HG03575 (cell line): Measurements from ENCODE around the gene MAGI1.
"Not testable (repeated sequence)": the region's sequence is repeated elsewhere in the genome, so short reads cannot be mapped to it uniquely, and the experiment has no call there.

ENCODE experiments used
- ATAC-seq: cut with Tn5 transposase; IDR thresholded peaks from one replicate; pipeline ENCODE4 v1.9.1; 2021; ENCODE audit not compliant: unreplicated experiment, insufficient number of reproducible peaks, low FRiP score; ENCODE audit errors: extremely low read depth

The MAGI1 gene

GRCh38 chr3:65896321-65896720 is 142.4 kb downstream of the MAGI1 start:
- ATAC-seq: no peak

GRCh38 chr3:65894679-65895453 is 143.9 kb downstream of the MAGI1 start:
- no peak for ATAC-seq

- no peak for ATAC-seq
Observed at GRCh38 chr3:65894126-65894525, 144.6 kb downstream of the MAGI1 start.

- ATAC-seq: no peak
Observed at GRCh38 chr3:65893631-65894030, 145.1 kb downstream of the MAGI1 start.

GRCh38 chr3:65891477-65891876 is 147.2 kb downstream of the MAGI1 start:
- ATAC-seq: not testable (repeated sequence)

- ATAC-seq: no peak
Observed at GRCh38 chr3:65890328-65890727, 148.4 kb downstream of the MAGI1 start.

- no peak for ATAC-seq
Observed at GRCh38 chr3:65889707-65890099, 149.0 kb downstream of the MAGI1 start.

- no peak for ATAC-seq
Observed at GRCh38 chr3:65888980-65889706, 149.6 kb downstream of the MAGI1 start.

GRCh38 chr3:65888196-65888595 is 150.5 kb downstream of the MAGI1 start:
- ATAC-seq: no peak

GRCh38 chr3:65886391-65886790 is 152.3 kb downstream of the MAGI1 start:
- no peak for ATAC-seq

- no peak for ATAC-seq
Observed at GRCh38 chr3:65884071-65884470, 154.6 kb downstream of the MAGI1 start.

- ATAC-seq: no peak
Observed at GRCh38 chr3:65883613-65884012, 155.1 kb downstream of the MAGI1 start.

GRCh38 chr3:65880350-65880749 is 158.4 kb downstream of the MAGI1 start:
- ATAC-seq: no peak

- no peak for ATAC-seq
Observed at GRCh38 chr3:65879372-65879771, 159.3 kb downstream of the MAGI1 start.

GRCh38 chr3:65878831-65879230 is 159.9 kb downstream of the MAGI1 start:
- ATAC-seq: no peak

GRCh38 chr3:65877160-65877559 is 161.6 kb downstream of the MAGI1 start:
- no peak for ATAC-seq

- ATAC-seq: no peak
Observed at GRCh38 chr3:65876028-65876420, 162.7 kb downstream of the MAGI1 start.

- no peak for ATAC-seq
Observed at GRCh38 chr3:65875393-65876027, 163.2 kb downstream of the MAGI1 start.

GRCh38 chr3:65873869-65874268 is 164.8 kb downstream of the MAGI1 start:
- ATAC-seq: no peak

GRCh38 chr3:65873028-65873427 is 165.7 kb downstream of the MAGI1 start:
- ATAC-seq: no peak
